HG03442 (cell line): ENCODE results near the gene LPP.

Experiments
- ATAC-seq: cut with Tn5 transposase; IDR thresholded peaks from one replicate; pipeline ENCODE4 v1.9.1; 2021; ENCODE audit warnings: mild to moderate bottlenecking, moderate library complexity; ENCODE audit not compliant: unreplicated experiment

LPP gene

DNA sequence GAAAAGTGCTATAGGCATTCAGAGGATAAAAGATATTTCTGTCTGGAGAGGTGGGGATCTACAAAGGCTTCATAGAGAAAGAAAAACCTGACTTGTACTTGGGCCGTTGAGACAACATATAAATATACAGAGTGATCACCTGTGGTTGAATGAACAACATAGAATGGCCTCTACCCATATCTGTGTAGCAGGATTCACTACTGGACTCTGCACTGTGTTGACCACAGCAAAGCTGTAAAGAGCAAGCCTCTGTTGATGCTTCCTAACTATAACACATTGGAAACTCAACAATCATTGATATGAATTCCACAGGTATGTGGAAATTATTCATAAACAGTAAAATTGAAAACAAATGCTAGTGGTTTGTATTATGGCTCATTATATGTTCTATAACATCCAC, 19.1 kb upstream of the LPP start:
- no peak for ATAC-seq

DNA sequence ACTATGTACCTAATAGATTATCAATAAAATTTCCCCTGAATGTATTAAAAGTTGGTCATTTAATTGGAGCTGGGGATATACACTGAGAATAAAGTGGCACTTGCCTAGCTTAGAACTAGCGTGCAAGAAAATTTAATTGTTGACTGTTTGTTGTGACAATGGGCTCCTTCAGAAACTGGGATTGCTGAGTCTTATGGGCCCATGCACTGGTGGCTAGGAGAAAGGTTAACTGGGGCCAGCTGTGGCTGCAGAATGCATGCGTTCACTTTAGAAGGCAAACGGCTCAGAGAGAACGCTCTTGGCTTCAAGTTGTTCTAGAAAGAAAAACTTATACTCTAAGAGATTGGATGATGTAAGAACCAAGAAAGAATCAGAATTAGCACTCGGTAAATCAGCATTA, 18.7 kb upstream of the LPP start:
- no peak for ATAC-seq

- ATAC-seq = no peak
Observed at GRCh38 chr3:188137051-188137450, 16.9 kb upstream of the LPP start.

DNA sequence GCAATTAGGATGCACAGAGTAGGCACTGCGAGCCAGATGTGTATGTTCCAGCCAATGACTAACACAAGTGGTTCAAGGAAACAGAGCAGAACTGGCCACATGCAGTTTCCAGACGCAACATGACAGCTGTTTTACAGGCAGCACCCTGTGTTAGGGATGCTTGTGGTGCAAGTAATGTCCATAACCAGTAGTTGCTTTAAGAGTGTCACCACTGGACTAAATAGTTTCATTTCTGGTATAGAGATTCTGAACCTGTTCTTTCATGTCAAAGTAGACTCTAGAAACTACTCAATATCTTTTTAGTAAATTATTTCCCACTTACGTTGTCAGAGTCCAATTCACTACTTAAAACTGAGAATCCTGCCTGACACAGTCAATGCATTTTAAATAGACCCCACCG, 14.5 kb upstream of the LPP start:
- ATAC-seq = no peak

DNA sequence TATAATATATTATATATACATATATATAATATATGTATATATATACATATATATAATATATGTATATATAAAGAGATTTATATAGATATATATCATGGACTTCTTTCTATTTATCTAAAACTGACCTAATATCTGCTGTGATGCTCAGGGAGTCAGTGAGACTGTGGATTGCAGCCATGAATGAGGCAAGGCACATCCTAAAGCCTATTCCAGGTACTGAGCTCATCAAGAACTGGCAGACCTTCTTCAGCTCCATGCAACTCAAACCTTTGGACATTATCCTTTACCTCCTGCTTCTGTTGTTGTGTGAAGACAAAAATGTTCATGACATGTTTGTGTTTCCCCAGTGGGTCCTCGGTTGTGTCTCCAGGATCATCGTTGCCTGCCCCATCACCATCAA, 7.7 kb upstream of the LPP start:
- no peak for ATAC-seq

DNA sequence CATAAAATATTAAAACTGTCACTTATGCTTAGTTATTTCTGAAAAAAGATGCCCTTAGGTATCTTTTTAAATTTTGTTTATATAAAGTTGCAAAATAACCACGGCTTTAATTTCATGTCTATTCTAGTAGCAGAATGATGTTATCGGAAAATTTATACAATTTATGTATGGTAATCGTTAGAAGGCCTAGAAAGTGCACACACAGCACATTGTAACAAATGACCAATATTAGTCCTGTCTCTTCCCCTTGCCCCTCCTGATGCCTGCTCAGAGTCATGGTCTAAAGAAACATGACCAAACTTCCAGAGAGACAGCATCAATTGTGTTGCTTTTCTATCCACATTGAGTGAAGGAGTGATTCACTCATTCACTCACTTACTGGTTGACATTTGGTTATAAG, 6.2 kb upstream of the LPP start:
- no peak for ATAC-seq

- ATAC-seq = no peak
Observed at GRCh38 chr3:188148318-188148717, 5.6 kb upstream of the LPP start.

- ATAC-seq = no peak
Observed at GRCh38 chr3:188149587-188149986, 4.4 kb upstream of the LPP start.

DNA sequence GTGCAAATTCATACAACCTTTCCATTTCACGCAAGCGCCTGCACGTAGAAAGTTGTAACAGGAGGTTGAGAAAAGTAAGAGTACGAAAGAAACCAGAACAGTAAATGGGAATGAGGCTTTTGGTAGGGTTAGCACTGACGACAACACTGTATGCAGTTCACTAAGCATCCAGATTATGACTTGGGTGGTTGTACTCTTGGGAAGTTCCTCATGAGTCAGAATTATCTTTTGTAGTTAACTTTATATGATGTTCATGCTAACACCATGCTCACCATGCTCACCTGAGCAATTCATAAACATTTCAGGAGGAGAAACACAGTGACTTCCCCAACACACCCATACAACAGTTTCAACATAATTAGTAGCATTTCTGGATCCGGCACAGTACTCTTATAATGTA, 3.0 kb upstream of the LPP start:
- no peak for ATAC-seq

- no peak for ATAC-seq
Observed at GRCh38 chr3:188151438-188151837, 2.5 kb upstream of the LPP start.

DNA sequence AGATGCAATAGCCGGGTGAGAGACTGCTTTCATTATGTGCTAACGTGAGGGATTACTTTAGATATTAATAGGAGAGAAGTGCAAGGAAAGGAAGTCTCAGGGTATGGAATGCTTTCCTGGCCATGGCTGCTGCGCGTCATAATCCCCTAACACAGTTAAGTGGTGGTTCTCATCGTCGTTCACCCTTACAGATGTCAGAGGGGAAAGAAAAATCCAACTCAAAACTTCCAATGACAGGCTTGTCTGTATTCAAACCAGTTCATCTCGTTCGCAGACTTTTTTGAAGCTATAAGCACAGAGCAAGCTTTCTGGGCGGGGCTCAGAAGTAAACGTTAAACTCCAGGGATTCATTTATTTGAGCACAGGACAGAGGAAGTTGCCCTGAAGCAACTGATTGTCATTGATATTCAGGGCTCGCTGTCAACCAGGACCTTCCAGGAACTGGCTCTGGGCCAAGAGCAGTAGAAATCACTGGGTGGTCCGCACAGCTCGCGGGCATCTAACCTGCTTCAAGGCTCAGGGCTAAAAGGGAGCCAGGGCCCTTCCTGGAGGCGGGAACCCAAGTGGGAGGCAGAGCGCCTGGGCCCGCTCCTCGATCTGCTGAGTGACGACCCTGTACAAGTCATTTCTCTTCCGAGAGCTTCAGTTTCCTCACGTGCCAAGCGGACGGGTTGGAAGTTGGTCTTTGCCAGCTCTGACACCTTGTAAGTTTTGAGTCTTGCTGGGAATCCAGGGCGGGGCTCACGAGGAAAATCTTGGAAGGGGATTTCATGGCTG, 1.1 kb upstream of the LPP start:
- ATAC-seq = no peak

DNA sequence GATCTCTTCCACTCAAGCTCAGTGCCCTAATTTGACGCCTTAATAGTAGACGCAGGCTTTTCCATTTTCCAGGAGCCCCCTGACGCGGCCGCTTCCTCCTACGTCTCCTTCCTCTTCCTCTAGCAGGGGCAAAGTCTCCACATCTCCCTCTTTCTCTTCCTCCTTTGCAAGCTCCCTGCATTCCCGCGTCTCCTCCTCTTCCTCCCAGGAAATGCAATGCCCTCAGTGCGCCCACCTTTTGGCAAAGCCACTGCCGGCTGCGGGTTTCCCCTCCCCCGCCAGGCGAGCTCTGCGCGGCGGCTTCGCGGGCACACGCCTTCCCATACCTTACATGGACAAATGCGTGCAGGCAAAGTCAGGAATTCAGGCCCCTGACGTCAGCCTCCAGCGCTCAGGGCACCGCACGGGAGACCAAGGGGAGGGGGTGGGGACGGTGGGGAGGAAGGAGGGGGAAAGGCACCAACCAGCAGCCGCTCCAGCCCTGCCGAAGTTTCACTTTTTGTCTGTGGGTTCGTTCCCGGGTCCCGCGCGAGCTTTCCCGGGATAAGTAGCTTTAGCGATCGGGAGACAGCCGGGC, 432 bp upstream of the LPP start:
- peak; percentile 18 for ATAC-seq

GRCh38 chr3:188154809-188155574, 1.0 kb downstream of the LPP start:
- no peak for ATAC-seq

DNA sequence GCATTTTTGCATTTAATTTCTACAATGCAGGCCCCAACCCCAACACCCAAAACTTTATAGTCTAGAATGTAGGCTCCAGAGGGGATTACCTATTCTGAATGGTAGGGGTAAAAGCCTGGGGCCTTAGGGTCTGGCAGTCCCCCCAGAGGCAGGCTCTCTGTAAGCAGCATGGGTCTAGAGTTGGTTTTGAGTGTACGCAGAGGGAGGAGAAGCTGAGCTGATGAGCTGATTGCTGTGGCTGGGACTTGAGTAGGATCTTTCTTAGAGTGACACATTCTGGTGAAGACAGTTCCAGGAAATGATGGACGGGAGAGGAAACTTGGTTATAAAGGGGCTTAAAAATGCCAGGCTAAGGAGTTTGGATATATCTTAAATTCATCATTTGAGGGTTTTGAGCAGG, 2.1 kb downstream of the LPP start:
- ATAC-seq = no peak

DNA sequence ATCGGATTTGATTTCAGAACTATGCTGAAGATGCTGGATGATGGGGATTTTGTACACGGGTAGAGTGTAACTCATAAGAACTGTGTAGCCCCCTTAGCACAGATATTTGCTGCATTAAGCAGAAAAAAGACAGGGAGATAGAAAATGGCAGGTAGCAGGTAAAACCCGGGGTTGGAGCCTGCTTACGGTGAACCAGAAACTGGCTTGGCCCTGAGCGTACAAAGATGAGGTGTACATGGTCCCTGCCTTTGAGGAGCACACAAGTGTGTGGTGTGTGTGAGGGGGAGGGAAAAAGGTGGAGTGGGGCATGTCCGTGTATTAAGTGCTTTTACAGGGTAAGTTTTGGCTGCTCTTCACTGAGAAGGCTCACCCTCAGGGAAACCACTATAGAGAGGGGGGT, 3.5 kb downstream of the LPP start:
- no peak for ATAC-seq

DNA sequence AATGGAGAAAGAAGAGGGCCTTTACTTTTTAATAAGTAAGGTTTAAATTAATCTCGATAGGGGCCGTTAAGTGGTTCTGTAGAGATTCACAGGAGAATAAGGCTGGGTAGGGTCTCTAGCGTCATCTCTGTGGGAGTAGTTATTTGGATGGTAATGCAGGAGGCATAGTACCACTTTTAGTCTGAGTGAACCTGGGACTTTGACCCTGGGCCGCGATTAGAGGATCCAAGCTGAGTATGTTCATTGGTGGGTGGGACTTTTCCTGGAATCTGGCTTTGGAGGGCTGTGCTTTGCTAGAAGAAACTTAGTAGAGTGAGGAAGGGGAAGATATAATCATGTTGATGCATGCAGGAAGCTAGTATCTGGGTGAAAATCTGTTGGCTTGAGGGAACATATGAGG, 4.0 kb downstream of the LPP start:
- ATAC-seq = no peak

DNA sequence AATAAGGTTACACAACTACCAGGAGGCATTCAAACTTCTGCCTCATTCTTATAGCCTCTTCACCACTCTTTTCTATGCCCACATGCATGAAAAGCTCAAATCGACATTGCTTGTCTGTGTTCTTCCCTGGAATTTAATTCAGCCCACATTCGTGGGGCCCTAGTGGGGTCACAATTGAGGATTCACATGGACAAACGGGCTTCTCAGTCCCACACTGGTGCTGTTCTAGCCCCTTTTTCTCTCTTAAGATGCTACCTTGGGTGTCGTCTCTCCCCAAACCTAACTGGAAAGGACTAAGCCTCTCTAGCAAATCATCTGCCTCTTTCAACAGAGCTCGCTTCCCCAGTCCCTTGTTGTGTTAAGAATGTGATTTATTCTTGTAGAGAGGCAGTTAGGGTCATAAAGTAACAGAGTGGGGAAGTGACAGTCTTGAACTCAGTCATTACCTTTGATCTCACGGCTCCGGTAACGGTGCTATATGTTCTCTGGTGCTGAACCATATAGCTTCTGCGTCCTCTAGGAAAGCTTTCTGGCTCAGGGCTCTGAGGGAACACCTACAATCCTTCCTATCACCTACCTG, 4.9 kb downstream of the LPP start:
- ATAC-seq = no peak

DNA sequence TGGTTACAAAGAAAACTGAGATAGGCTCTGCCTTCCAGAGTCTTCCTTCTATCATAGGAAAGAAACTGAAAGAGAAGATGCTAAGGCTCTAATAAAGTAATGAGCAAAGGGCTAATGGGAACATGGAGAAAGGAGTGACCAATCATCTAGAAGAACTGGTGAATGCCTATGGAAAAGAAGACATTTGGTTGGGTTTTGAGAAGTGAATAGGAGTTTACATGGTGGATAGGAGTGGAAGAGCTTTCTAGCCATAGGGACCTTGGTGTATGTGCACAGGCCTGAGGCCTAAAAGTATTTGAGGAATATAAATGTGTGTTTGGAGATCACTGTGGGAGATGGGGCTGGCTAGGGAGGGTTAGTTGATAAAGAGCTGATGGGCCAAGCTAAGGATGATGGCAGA, 6.8 kb downstream of the LPP start:
- ATAC-seq = no peak

DNA sequence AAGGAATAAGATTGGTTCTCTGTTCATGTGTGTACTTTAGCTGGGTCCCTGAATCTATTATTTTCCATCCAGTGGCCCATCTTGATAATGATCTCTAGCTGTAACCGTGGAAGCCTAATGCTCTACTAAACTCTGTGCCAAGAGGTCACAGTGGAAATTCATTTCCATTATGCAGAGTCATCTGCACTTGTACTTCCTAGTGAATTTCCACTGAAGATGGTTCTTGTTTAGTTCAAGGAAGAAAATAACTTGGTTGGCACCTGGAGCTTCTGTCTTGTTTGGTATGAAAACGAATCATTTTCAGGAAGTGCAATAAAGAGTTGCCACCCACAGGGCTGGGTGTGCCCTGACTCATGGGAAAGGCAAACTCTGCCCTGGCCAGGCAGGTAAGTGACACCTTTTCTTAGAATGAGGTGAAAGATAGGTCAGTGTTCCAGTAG, 10.3 kb downstream of the LPP start:
- no peak for ATAC-seq

DNA sequence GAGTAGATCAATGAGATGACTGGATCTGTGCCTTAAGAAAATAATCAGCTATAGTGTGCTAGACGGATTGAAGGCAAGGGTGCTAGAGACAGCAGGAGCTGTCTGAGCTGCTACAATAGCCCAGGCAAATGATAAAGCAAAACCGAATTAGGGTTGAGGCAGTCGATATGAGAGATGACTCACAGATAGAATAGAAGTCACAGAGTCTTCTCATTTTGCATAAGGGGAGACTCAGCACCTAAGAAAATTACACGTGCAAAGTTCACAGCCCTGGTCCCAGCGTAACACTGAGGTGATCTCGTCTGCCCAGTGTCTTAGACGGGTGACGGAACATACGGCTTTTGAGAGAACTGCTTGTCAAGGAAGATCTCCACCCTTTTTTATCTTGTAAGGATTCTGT, 11.6 kb downstream of the LPP start:
- ATAC-seq = no peak

- ATAC-seq = no peak
Observed at GRCh38 chr3:188166441-188166840, 12.5 kb downstream of the LPP start.

DNA sequence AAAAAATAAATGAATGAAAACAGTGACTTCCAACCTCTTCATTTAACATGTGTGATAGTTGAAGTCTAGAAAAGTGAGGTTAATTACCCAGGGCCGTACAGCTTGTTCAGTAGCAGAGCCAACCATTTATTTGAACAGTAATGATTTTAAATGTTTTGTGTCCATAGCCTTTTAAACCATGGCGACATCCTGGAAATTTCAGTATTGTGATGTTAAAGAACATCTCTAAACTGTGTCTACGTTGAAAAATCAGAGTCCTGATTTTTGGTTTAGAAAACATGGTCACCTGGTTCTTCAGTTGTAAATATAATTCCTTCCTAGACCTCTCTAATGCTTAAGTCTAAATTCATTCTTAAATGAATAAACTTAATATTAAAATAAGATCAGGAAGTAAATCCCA, 14.2 kb downstream of the LPP start:
- no peak for ATAC-seq
